ENCODE data around the gene ZNF318.
"Not testable (repeated sequence)": the region's sequence is repeated elsewhere in the genome, so short reads cannot be mapped to it uniquely, and the experiment has no call there.

Gene ZNF318

GRCh38 chr6:43386492-43386891, 17.0 kb upstream of the ZNF318 start:
- DNase-seq, result no peak

GRCh38 chr6:43383021-43383667, 13.7 kb upstream of the ZNF318 start:
- no peak for DNase-seq

- DNase-seq, result not testable (repeated sequence)
Observed at GRCh38 chr6:43380858-43381257, 11.4 kb upstream of the ZNF318 start.

- DNase-seq, result no peak
Observed at GRCh38 chr6:43378631-43379030, 9.2 kb upstream of the ZNF318 start.

- DNase-seq, result no peak
Observed at GRCh38 chr6:43377710-43378229, 8.3 kb upstream of the ZNF318 start.

- no peak for DNase-seq
Observed at GRCh38 chr6:43376551-43376981, 7.1 kb upstream of the ZNF318 start.

GRCh38 chr6:43375693-43376092, 6.2 kb upstream of the ZNF318 start:
- DNase-seq, result no peak

- DNase-seq, result no peak
Observed at GRCh38 chr6:43373252-43373875, 3.9 kb upstream of the ZNF318 start.

GRCh38 chr6:43370003-43370580, 645 bp upstream of the ZNF318 start:
- DNase-seq, result not testable (repeated sequence)

- peak; percentile 31 for DNase-seq
Observed at GRCh38 chr6:43368259-43369160, 937 bp downstream of the ZNF318 start.

DNA sequence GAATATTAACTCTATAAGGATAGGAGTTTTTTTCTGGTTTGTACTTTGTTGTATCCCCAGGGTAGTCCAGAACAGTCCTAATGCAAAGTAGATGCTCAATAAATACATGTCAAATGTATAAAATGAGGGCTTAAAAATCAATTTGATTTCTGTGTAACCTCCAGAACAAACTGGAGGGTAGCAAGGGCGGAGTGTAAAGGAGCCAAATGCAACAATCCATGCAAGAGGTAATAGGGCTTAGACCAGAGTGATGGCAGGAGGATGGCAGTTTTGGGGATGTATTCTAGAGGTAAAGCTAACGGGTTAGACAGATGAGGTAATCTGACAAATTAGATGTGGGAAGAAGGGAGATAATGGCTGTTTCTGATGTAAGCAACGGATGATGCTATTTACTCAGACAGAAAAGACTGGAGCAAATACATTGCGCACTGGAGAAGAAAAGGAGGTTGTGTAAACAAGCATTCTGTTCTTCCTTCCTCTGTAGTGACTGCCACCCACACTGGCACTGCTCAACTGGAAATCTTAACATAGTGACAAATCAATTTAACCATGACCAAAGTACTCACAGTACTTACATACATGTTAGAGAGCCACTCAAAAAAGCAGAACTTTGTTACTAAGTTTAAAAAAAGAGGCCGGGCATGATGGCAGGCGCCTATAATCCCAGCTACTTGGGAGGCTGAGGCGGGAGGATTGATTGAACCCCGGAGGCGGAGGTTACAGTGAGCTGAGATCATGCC, 2.0 kb downstream of the ZNF318 start:
- DNase-seq, result no peak

DNA sequence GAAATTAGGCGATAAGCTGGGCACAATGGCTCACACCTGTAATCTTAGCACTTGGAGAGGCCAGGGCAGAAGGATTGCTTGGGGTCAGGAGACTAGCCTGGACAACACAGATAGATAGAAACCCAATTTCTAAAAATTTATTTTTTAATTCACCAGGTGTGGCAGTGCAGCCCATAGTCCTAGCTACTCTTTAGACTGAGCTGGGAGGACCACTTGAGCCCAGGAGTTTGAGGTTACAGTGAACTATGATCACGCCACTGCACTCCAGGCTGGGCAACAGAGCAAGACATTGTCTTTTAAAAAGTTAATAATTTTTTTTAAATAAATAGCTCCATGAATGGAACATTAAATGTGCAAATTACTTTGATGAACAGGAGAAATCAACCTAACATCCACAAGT, 8.2 kb downstream of the ZNF318 start:
- no peak for DNase-seq

- DNase-seq, result no peak
Observed at GRCh38 chr6:43359831-43360230, 9.6 kb downstream of the ZNF318 start.

GRCh38 chr6:43359381-43359780, 10.1 kb downstream of the ZNF318 start:
- no peak for DNase-seq

GRCh38 chr6:43355862-43356590, 13.4 kb downstream of the ZNF318 start:
- DNase-seq, result no peak

DNA sequence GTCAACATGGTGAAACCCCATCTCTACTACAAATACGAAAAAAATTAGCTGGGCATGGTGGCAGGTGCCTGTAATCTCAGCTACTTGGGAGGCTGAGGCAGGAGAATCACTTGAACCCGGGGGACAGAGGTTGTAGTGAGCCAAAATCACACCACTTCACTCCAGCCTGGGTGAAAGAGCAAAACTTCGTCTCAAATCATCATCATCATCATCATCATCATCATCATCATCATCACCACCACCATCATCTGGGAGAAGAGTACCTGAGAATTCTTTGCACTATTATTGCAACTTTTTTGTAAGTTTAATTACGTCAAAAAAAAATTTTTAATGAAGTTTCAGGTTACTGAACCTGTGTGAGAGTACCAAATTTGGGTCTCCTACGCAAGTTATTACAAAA, 17.5 kb downstream of the ZNF318 start:
- not testable (repeated sequence) for DNase-seq

- no peak for DNase-seq
Observed at GRCh38 chr6:43347444-43347843, 22.0 kb downstream of the ZNF318 start.

DNA sequence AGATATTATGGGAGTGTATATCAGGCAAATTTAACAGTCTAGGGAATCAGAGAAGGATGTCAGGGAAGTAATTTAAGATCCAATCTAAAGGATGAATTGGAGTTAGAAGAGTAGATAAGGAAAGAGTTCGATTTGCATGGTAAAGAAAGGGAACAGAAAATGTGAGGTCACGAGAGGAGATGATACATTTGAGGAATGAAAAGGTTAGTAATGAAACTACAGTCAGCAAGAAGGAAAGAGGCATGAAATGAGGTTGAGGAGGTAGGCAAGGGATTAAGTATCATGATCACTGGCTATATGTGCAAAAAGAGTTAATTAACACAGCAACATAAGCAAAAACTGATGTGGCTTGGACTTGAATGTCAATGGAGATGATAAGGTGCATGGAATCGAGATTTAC, 22.4 kb downstream of the ZNF318 start:
- DNase-seq, result no peak

GRCh38 chr6:43346243-43346642, 23.2 kb downstream of the ZNF318 start:
- DNase-seq, result not testable (repeated sequence)

- no peak for DNase-seq
Observed at GRCh38 chr6:43339168-43339567, 30.3 kb downstream of the ZNF318 start.

DNA sequence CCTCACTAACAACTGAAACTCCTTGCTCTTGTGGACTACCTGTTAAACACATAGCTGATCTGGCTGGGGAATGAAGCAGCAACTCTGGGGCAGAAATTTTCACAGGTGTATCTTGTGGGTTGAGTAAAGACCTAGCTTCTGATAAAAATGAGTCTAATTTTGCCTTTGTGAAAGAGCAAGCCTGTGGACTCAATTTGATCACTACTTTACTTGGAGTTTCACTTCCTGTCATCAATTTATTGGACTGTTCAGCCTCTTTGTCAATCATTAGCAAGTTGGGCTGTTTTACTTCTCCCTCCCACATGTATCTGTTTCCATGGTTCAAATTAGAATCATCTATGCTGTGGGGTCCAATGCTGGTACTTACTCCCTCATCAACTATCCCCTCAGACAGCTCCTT, 31.2 kb downstream of the ZNF318 start:
- DNase-seq, result no peak

GRCh38 chr6:43336382-43336781, 33.1 kb downstream of the ZNF318 start:
- no peak for DNase-seq
